ENCODE results near the gene HS6ST3. TPM values are rescaled to one million over a fixed set of nuclear protein-coding genes. Genes with fewer than 3 reads are reported as not detected.

The HS6ST3 gene
- total and polyA plus RNA-seq, 8 donors = 0.03 to 0.15 (median 0.10) TPM

DNA sequence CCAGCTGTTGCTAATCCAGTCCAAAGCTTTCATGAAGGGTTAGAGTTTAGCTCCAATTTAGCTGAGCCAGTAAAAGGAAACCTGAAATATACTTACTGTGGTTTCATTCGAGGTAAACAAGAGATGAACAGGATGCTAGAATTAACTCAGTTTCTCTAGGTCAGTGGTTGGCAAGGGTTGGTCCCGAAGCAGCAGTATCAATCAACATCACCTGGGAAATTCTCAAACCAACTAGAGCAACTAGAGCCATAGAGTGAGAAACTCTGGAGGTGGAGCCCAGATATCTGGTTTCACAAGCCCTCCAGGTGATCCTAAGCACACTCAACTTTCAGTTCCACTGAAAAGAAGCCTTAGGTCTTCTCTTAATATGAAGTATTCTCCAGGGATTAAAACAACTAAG, 527.6 kb downstream of the HS6ST3 start:
- intact Hi-C loops (cut with DNase I) = no loop called here
- no peak overlapping the region for H3K4me3 ChIP-seq

GRCh38 chr13:96621634-96622183, 531.8 kb downstream of the HS6ST3 start:
- no peaks in the 10 kb centered on the region for H3K36me3 ChIP-seq
- no peak overlapping the region for H3K4me3 ChIP-seq
- H3K27ac ChIP-seq = no peak overlapping the region
- ATAC-seq = no peak
- no peak for TF ChIP-seq CTCF (IDR thresholded peaks at IDR 0.05)
- H3K27me3 ChIP-seq = no peaks in the 10 kb centered on the region
- intact Hi-C loops (cut with DNase I) = no loop called here
- no peak for DNase-seq
- peaks cover 0 to 6% of the 10 kb centered on the region in 2 donors for H3K9me3 ChIP-seq
- no peaks in the 10 kb centered on the region for H3K4me1 ChIP-seq

More for the DNA sequence above, 527.6 kb downstream of the HS6ST3 start:
- Histone ChIP-seq H3K9me3 (peaks cover 0 to 2% of the 10 kb centered on the region in 2 donors), H3K4me1 (no peaks in the 10 kb centered on the region), H3K27ac (no peak overlapping the region), H3K36me3 (no peaks in the 10 kb centered on the region), H3K27me3 (no peaks in the 10 kb centered on the region)
- no peak for TF ChIP-seq CTCF (IDR thresholded peaks at IDR 0.05)
- ATAC-seq = no peak
- DNase-seq = no peak

GRCh38 chr13:96629331-96629730, 539.4 kb downstream of the HS6ST3 start:
- no peak for ATAC-seq
- intact Hi-C loops (cut with DNase I) = no loop called here
- TF ChIP-seq CTCF (IDR thresholded peaks at IDR 0.05) = no peak

GRCh38 chr13:96632536-96633320, 542.8 kb downstream of the HS6ST3 start:
- no peak for ATAC-seq
- no peak for TF ChIP-seq CTCF (IDR thresholded peaks at IDR 0.05)
- H3K9me3 ChIP-seq = peaks cover 0 to 3% of the 10 kb centered on the region in 2 donors
- no peak overlapping the region for H3K27ac ChIP-seq
- H3K4me3 ChIP-seq = no peak overlapping the region
- intact Hi-C loops (cut with DNase I) = no loop called here
- H3K27me3 ChIP-seq = no peaks in the 10 kb centered on the region
- no peak for DNase-seq
- no peaks in the 10 kb centered on the region for H3K4me1 ChIP-seq
- no peaks in the 10 kb centered on the region for H3K36me3 ChIP-seq

More at GRCh38 chr13:96629331-96629730, 539.4 kb downstream of the HS6ST3 start:
- Histone ChIP-seq H3K9me3 (peaks cover 0 to 6% of the 10 kb centered on the region in 2 donors), H3K4me1 (no peaks in the 10 kb centered on the region), H3K4me3 (no peak overlapping the region), H3K27me3 (no peaks in the 10 kb centered on the region), H3K36me3 (no peaks in the 10 kb centered on the region), H3K27ac (no peak overlapping the region)
- DNase-seq = no peak

DNA sequence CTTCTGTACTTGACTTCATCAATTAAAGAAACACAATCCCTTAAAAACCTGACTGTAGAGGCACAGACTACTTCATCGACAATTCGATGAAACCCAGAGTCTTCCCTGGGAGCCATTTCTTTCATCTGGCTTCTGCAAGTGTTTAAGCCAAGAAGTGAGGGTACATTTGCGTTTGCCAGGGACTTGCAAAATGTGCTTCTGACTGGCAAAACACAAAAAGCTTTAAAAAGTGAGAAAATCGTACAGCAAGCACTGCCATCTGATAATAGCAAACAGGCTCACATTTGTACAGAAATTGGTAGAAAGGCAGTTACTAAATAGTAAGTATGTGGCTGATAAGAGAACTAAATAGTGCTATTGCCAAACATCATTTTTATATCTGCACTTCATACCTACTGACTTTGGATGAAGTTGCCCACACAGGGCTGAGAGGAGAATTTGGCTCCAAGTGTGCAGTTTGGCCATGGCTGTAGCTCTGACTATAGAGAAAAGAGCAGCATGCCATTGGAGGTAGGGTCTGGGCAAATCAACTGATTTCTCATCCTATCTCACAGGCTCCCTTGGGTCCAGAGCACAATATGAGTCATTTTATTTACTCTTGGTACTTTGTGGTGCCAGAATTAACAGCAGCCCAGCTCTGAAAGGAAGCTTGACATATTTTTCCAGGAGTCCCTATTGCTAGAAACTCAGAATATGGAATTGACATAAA, 546.2 kb downstream of the HS6ST3 start:
- H3K27ac ChIP-seq = no peak overlapping the region
- H3K4me1 ChIP-seq = no peaks in the 10 kb centered on the region
- H3K36me3 ChIP-seq = no peaks in the 10 kb centered on the region
- no peak overlapping the region for H3K4me3 ChIP-seq
- H3K27me3 ChIP-seq = no peaks in the 10 kb centered on the region
- no peak for TF ChIP-seq CTCF (IDR thresholded peaks at IDR 0.05)
- peaks cover 0 to 6% of the 10 kb centered on the region in 2 donors for H3K9me3 ChIP-seq
- intact Hi-C loops (cut with DNase I) = no loop called here
- DNase-seq = no peak
- ATAC-seq = no peak
